ENCODE measurements around the gene DENND1A.

GRCh38 chr9:123524866-123525265 lies 405.1 kb downstream of the DENND1A start:
- TF ChIP-seq ZNF615 (CRISPR knock-in tag; IDR thresholded peaks at IDR 0.05; ENCODE audit: borderline replicate concordance) (no peak), ZBTB21 (CRISPR knock-in tag; IDR thresholded peaks at IDR 0.05) (no peak), NFE2L1 (CRISPR knock-in tag; IDR thresholded peaks at IDR 0.05; ENCODE audit: borderline replicate concordance) (no peak), ZNF780A (CRISPR knock-in tag; IDR thresholded peaks at IDR 0.05) (no peak), ZSCAN25 (CRISPR knock-in tag; IDR thresholded peaks at IDR 0.05) (no peak)
